PC-9 (cell line): ENCODE measurements around the gene CYBB. TPM values are rescaled to one million over a fixed set of nuclear protein-coding genes. Genes with fewer than 3 reads are reported as not detected.

Experiments used
- BruUV-seq: library from RNA; stranded (reverse); fragments of 400-500 nt; replicated peaks from 2 replicates; lab custom pipeline; 2021; lab: Mats Ljungman, UMichigan
- CTCF ChIA-PET: fragments of 300-600 bp; sonication (Branson Sonifier 250); formaldehyde crosslinking; loops from one replicate; lab custom pipeline; 2022; ENCODE audit warnings: antibody characterized with exemption; lab: Charles Lee
- POLR2A ChIA-PET: fragments of 300-600 bp; sonication (Branson Sonifier 250); formaldehyde crosslinking; loops from one replicate; lab custom pipeline; 2022; ENCODE audit warnings: antibody characterized with exemption; ENCODE audit not compliant: unreplicated experiment; lab: Charles Lee
- DNase-seq, 2 experiments: peaks; one replicate each; pipeline versions ENCODE4 v3.0.0 to v3.0.0-alpha.2; 2015 to 2022; ENCODE audit warnings: mixed read lengths in 1 of 2
- H2AFZ ChIP-seq: fragments of 200-600 bp; sonication (generic); 2 replicates; pipeline ENCODE4 v1.8.1; 2017; ENCODE audit warnings: antibody characterized with exemption
- H3F3A ChIP-seq: fragments of 200-600 bp; sonication (generic); 2 replicates; pipeline ENCODE4 v1.8.1; 2017; ENCODE audit warnings: antibody characterized with exemption, mild to moderate bottlenecking, low read depth; ENCODE audit not compliant: insufficient read depth
- H3K27ac ChIP-seq: fragments of 200-600 bp; sonication (generic); 2 replicates; pipeline ENCODE4 v1.6.1; 2016; ENCODE audit warnings: mixed run types
- H3K27me3 ChIP-seq: fragments of 200-600 bp; sonication (generic); 2 replicates; pipeline ENCODE4 v1.6.1; 2016; ENCODE audit warnings: low read depth, mixed run types; ENCODE audit not compliant: insufficient read depth
- H3K36me3 ChIP-seq: fragments of 200-600 bp; sonication (generic); 2 replicates; pipeline ENCODE4 v1.6.1; 2016; ENCODE audit warnings: low read depth, mixed run types
- H3K4me1 ChIP-seq: fragments of 200-600 bp; sonication (generic); replicated peaks from 2 replicates; pipeline ENCODE4 v1.6.1; 2016; ENCODE audit warnings: mixed run types; ENCODE audit not compliant: insufficient read depth
- H3K4me2 ChIP-seq: fragments of 200-600 bp; sonication (generic); 2 replicates; pipeline ENCODE4 v1.6.1; 2017; ENCODE audit warnings: mixed run types
- H3K4me3 ChIP-seq: fragments of 200-600 bp; sonication (generic); 2 replicates; pipeline ENCODE4 v1.6.1; 2016; ENCODE audit warnings: mixed run types
- H3K79me2 ChIP-seq: fragments of 200-600 bp; sonication (generic); 2 replicates; pipeline ENCODE4 v1.6.1; 2017; ENCODE audit warnings: low read depth, mixed run types
- H3K9me2 ChIP-seq: fragments of 200-600 bp; sonication (generic); 2 replicates; pipeline ENCODE4 v1.8.1; 2017; ENCODE audit warnings: mild to moderate bottlenecking; ENCODE audit not compliant: insufficient read depth
- H3K9me3 ChIP-seq: fragments of 200-600 bp; sonication (generic); 2 replicates; pipeline ENCODE4 v1.8.1; 2016; ENCODE audit warnings: low read depth; ENCODE audit not compliant: insufficient read depth
- H4K20me1 ChIP-seq: fragments of 200-600 bp; sonication (generic); 2 replicates; pipeline ENCODE4 v1.8.1; 2017; ENCODE audit not compliant: insufficient read depth
- EZH2 ChIP-seq: fragments of 200-600 bp; sonication (generic); IDR thresholded peaks from 2 replicates; pipeline ENCODE4 v1.8.0; 2017; ENCODE audit warnings: antibody characterized with exemption, low read depth
- intact Hi-C: fragments of 100-400 bp; cut with micrococcal nuclease; formaldehyde crosslinking; loops from one replicate; pipeline ENCODE4 v1.10.0; 2022; ENCODE audit not compliant: unreplicated experiment
- total RNA-seq: library from RNA; stranded (reverse); gene quantifications from 2 replicates; pipeline ENCODE4 v1.2.3, GENCODE V29; 2021
- TF ChIP-seq, protein P1 (sequence below): fragments of 200-600 bp; sonication (generic); conservative IDR thresholded peaks from 2 replicates; pipeline ENCODE4 v1.6.1; 2017; ENCODE audit warnings: mixed run types, antibody characterized with exemption, mild to moderate bottlenecking, moderate library complexity

The CYBB gene
- total RNA-seq, 1 experiment from 2014 or later: 0.31 TPM

- BruUV-seq: no TSS peak
- Histone ChIP-seq H3K4me3 (no peak overlapping the region), H2AFZ (no peak overlapping the region), H3F3A (no peaks in the 10 kb centered on the region), H3K36me3 (no peaks in the 10 kb centered on the region), H4K20me1 (no peaks in the 10 kb centered on the region), H3K27ac (no peak overlapping the region), H3K79me2 (no peaks in the 10 kb centered on the region), H3K27me3 (no peaks in the 10 kb centered on the region), H3K9me2 (no peaks in the 10 kb centered on the region), H3K4me1 (no peaks in the 10 kb centered on the region), H3K9me3 (no peaks in the 10 kb centered on the region), H3K4me2 (no peak overlapping the region)
- no peak for TF ChIP-seq EZH2
- TF ChIP-seq, protein P1, sequence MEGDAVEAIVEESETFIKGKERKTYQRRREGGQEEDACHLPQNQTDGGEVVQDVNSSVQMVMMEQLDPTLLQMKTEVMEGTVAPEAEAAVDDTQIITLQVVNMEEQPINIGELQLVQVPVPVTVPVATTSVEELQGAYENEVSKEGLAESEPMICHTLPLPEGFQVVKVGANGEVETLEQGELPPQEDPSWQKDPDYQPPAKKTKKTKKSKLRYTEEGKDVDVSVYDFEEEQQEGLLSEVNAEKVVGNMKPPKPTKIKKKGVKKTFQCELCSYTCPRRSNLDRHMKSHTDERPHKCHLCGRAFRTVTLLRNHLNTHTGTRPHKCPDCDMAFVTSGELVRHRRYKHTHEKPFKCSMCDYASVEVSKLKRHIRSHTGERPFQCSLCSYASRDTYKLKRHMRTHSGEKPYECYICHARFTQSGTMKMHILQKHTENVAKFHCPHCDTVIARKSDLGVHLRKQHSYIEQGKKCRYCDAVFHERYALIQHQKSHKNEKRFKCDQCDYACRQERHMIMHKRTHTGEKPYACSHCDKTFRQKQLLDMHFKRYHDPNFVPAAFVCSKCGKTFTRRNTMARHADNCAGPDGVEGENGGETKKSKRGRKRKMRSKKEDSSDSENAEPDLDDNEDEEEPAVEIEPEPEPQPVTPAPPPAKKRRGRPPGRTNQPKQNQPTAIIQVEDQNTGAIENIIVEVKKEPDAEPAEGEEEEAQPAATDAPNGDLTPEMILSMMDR: no peak
- ChIA-PET CTCF (no interaction called here), POLR2A (no interaction called here)
- intact Hi-C loops: no loop called here
- DNase-seq: no peak
Observed at GRCh38 chrX:37844622-37845021, 64.8 kb downstream of the CYBB start.

DNA sequence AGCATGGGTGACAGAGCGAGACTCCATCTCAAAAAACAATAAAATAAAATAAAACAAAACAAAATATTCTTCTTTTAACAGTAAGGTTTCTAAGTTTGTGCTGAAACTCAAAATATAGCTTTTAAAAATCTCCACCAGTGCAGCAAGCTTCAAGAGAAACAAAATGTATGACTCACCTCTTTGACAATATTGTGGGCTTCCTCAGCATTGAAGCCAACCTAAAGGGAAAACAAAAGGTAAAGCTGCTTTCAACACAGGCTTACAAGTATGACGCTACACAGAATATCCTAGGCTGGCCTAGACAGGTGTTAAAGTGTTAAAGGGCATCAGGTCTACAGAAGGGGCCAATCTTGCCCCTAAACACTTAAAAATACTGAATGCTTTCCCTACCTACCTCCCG, 66.3 kb downstream of the CYBB start:
- H3F3A ChIP-seq: no peaks in the 10 kb centered on the region
- no peaks in the 10 kb centered on the region for H3K9me2 ChIP-seq
- TF ChIP-seq EZH2: no peak
- TF ChIP-seq, protein P1: no peak
- H4K20me1 ChIP-seq: no peaks in the 10 kb centered on the region
- DNase-seq: no peak
- intact Hi-C loops: no loop called here
- no peaks in the 10 kb centered on the region for H3K36me3 ChIP-seq
- no peak overlapping the region for H3K4me2 ChIP-seq
- H2AFZ ChIP-seq: no peak overlapping the region
- no peaks in the 10 kb centered on the region for H3K27me3 ChIP-seq
- CTCF ChIA-PET: no interaction called here
- no TSS peak for BruUV-seq
- H3K4me1 ChIP-seq: no peaks in the 10 kb centered on the region
- H3K27ac ChIP-seq: no peak overlapping the region
- no peak overlapping the region for H3K4me3 ChIP-seq
- no peaks in the 10 kb centered on the region for H3K9me3 ChIP-seq
- H3K79me2 ChIP-seq: no peaks in the 10 kb centered on the region
- POLR2A ChIA-PET: no interaction called here

- Histone ChIP-seq H3K9me3 (no peaks in the 10 kb centered on the region), H3F3A (no peaks in the 10 kb centered on the region), H2AFZ (no peak overlapping the region), H4K20me1 (no peaks in the 10 kb centered on the region), H3K4me3 (no peak overlapping the region), H3K27me3 (no peaks in the 10 kb centered on the region), H3K79me2 (no peaks in the 10 kb centered on the region), H3K36me3 (no peaks in the 10 kb centered on the region), H3K4me2 (no peak overlapping the region), H3K9me2 (no peaks in the 10 kb centered on the region), H3K27ac (no peak overlapping the region), H3K4me1 (no peaks in the 10 kb centered on the region)
- ChIA-PET CTCF (no interaction called here), POLR2A (no interaction called here)
- intact Hi-C loops: no loop called here
- no TSS peak for BruUV-seq
- TF ChIP-seq EZH2: no peak
- TF ChIP-seq, protein P1: no peak
- no peak for DNase-seq
Observed at GRCh38 chrX:37846558-37846933, 66.7 kb downstream of the CYBB start.
